Esophagus mucosa (tissue), 1 donor: ENCODE data around the gene ELL3. TPM values are rescaled to one million over a fixed set of nuclear protein-coding genes. Genes with fewer than 3 reads are reported as not detected.
"Not testable (repeated sequence)": the region's sequence is repeated elsewhere in the genome, so short reads cannot be mapped to it uniquely, and the experiment has no call there.

Source experiments
- ATAC-seq: fragments of 200-7000 bp; cut with Tn5 transposase; one replicate; pipeline ENCODE4 v1.9.1; 2020
- total RNA-seq: library from RNA; stranded (reverse); gene quantifications from one replicate; pipeline ENCODE4 v1.2.4, GENCODE V29; 2023
- donor health status: DM: yes; HTN: yes; CAD: no.

Gene ELL3
- total RNA-seq, 1 donor from 2014 or later, result 12.7 TPM

- peak; percentile 97 for ATAC-seq
These were observed 15.4 kb upstream of the ELL3 start, which contains the start of gene SERF2 for GRCh38 chr15:43791993-43792760. SERF2 (plus strand) TSS chr15:43792320; CDS start chr15:43792377, 57 bp downstream.

GRCh38 chr15:43789409-43789808, 12.6 kb upstream of the ELL3 start:
- ATAC-seq, result no peak

- no peak for ATAC-seq
These were observed 2.2 kb upstream of the ELL3 start for GRCh38 chr15:43779016-43779415.

GRCh38 chr15:43777267-43777914, 625 bp upstream of the ELL3 start:
- peak; percentile 73 for ATAC-seq

- ATAC-seq, result peak; percentile 28
These were observed 557 bp downstream of the ELL3 start for GRCh38 chr15:43776101-43776717.

- peak; percentile 57 for ATAC-seq
These were observed 1.3 kb downstream of the ELL3 start for GRCh38 chr15:43775411-43775965.

DNA sequence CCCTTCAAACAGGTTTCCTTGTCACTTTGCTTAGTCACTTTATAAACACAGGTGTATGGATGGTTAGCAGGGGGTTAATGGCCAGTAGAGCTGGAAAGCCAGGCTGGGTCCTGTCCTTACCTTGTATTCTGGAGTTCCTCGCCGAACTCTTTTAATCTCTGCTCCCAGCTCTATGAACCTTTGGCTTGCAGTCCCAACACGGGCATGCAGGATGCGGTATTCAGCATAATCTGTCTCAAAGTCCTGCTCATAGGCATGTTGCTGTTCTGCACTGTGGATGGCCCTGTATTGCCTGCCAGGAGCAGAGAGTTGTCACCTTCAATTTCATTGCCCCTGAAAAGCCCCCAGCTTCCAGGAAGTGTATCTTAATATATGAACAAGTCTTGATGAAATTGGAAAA, 2.7 kb downstream of the ELL3 start:
- no peak for ATAC-seq

DNA sequence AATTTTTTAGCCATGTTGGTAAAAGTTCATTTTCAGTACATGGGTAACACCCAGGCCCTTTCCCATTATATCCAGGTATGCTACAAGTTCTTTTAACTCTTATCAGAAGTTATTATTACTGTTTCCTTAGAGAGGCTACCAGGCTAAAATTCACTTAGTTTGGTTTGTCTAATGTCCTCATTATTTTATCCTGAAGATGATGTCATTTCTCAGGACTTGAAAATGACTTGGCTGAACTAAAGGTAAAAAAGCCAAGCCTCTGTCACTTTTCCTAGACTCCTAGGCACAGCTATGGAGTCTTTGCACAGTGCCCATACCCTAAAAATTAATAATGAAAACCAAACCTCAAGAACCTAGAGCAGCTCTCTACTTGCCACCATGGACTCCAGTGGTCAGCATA, 4.1 kb downstream of the ELL3 start:
- no peak for ATAC-seq

DNA sequence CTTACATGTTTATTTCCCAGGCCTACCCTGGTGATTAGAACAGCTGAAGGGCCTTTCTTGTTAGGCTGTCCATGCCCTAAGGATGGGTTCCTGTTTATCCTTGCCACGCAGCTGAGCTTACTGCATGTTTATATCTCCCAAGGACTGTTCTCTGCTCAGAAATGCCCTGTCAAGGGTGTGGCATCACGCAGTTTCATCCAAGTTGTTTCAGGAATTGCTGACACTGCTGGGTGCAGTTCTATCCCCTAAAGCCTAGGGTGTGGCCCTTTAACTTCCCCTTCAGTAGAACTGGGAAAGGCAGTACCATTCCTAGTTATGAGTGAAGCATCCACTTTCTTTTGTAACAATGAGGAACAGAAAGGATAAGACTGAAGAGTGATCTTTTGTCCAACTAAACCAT, 5.0 kb downstream of the ELL3 start:
- peak; percentile 75 for ATAC-seq

DNA sequence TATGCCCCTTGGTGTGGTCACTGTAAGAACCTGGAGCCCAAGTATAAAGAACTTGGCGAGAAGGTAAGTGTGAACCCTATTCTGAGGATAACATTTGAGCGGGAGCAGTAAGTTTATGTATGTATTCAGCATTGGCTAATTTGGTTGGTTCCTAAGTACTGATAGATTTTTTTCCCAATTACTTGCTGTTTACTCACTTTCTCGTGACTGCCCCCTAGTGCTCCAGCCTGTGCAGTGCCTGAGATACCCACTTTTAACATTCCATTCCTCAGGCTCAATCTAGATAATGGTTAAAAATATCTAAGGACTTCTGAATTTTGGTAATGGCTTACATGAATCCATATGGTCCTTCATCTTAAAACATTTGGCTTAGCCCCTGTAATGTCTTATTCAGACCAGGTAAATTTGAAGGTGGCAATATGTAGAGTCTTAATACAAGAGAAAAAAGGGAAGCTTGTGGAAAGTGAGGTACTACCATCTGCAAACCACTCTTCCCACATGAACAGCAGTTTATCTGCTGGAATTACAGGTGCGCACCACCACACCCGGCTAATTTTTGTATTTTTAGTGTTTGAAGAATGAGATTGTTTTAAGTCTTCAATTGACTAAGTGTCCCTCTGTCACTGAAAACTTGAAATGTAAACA, 7.1 kb downstream of the ELL3 start:
- ATAC-seq, result peak; percentile 19

DNA sequence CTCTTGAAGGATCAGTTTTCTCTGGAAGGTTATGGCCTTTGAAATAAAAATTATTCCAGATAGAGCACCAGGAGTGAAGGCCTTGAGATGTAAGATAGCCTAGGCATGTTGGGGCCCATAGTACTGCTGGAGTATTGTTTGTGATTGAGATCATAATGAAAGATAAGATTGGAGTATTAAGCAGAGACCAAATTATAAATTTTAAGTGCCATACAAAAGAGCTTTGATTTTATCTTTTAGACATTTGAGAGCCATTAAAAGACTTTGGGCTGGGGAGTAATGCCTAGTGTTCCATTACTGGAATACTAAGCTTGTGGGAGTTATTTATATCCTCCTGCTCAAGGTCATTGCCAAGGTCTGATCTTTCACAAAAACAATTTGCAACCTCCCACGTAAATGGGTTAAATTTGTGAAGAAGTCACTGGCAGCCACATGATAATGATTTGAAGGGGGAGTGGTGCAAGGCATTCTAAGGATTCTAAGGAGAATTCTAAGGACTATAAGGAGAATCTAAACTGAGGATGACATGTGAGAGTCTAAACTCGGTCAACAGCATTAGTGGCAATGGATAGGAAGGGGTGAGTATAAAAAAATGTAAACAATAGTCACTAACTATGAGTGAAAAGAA, 12.8 kb downstream of the ELL3 start:
- no peak for ATAC-seq

DNA sequence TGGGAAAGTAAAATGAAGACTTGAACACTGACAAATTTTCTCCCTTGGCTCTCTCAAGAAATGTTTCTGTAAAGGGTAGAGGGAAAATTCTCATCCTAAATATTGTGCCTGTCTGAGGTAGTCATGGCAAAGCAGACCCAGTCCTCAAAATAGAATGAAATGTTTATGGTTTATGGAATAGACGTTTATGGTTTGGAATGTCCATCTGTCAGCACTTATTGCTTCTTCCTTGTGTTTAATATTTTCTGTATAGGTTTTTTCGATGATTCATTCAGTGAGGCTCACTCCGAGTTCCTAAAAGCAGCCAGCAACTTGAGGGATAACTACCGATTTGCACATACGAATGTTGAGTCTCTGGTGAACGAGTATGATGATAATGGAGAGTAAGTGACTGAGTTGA, 13.9 kb downstream of the ELL3 start:
- no peak for ATAC-seq

DNA sequence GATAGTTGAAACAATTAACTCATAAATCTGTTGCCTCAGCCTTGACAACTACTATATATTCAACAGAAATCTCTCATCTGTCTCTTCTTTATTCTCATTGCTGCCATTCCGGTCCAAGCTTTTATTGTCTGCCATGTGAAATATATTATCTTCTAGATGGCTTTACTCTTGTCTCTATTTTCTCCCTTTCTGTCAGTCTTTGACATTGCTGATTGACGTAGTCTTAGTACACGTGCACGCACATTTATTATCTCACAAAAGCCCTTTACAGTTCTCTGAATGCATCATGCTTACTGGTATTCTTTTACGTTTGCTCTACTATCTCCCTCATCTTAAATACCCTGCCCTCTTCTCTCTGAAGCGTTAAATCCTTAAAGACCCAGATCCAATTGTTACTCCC, 24.9 kb downstream of the ELL3 start:
- no peak for ATAC-seq

- no peak for ATAC-seq
These were observed 26.9 kb downstream of the ELL3 start for GRCh38 chr15:43749690-43750345.

DNA sequence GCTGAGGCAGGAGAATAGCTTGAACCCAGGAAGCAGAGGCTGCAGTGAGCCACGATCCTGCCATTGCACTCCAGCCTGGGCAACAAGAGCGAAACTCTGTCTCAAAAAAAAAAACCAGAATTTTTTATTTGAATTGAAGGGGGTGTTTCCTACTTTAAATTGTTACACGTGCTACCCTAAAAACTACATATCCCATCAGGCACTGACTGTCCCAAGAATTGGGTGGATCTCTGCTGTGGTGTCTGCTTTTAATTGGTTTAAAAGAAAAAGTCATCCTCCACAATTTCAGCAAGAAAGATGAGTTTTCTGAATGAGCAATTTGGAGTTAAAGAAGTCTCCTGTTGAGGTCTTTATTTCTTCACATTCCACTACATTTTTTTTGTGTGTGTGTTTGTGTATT, 28.4 kb downstream of the ELL3 start:
- no peak for ATAC-seq

DNA sequence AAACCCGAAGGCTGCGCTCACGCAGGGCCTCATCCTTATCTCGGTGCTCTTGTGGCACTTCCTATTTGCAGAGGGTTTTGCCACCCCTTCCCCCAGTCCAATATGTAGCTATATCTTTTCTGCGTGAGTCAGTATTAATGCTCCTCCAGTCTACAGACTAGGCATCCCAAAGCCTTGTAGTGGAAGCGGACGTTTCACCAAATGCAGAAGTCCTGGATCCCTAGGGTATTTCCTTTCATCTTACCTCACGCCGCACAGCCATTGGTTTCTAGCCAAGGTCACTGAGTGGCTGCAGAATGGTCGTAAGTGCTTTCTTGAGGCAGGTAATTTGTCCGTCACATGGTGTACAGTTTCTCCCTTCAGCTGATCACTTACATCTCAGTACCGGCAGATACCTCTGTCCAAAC, 29.9 kb downstream of the ELL3 start:
- peak; percentile 42 for ATAC-seq

GRCh38 chr15:43746245-43746902, 30.4 kb downstream of the ELL3 start, which contains the start of gene PDIA3:
PDIA3 (plus strand) TSS chr15:43746438; CDS start chr15:43746540, 102 bp downstream.
- peak; percentile 95 for ATAC-seq

DNA sequence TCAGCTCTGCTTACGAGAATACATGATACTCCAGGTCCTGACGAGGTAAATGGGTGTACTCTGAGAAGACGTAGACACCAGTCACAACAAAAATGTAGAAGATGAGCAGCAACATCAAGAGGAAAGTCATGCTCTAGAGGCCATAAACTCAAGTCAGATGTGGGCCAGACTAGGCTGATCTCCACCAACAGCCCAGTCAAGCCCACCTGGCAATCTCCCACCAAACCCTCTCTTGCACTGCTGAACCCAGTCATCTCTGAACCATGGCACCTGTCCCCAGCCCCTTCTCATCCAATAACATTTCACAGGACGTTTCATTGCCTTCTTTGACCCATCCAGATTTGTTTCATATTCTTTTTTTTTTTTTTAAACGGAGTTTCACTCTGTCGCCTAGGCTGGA, 41.4 kb downstream of the ELL3 start:
- no peak for ATAC-seq

- ATAC-seq, result not testable (repeated sequence)
These were observed 48.6 kb downstream of the ELL3 start for GRCh38 chr15:43728053-43728725.

DNA sequence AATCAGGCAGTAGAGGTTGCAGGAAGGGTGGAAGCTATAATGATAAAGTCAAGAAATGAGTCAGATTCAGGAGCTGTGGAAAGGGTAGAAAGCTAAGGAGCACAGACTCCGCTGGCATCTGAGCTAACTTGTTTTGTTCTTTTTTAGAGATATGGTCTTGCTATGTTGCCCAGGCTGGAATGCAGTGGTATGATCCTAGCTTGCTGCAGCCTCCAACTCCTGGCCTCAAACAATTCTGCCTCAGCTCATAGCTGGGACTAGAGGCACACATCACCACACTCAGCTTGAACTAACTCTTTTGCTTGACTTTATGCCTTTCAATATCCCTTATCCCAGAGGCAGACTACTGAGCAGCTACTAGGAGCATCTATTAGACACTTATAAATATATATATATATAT, 50.5 kb downstream of the ELL3 start:
- ATAC-seq, result not testable (repeated sequence)

DNA sequence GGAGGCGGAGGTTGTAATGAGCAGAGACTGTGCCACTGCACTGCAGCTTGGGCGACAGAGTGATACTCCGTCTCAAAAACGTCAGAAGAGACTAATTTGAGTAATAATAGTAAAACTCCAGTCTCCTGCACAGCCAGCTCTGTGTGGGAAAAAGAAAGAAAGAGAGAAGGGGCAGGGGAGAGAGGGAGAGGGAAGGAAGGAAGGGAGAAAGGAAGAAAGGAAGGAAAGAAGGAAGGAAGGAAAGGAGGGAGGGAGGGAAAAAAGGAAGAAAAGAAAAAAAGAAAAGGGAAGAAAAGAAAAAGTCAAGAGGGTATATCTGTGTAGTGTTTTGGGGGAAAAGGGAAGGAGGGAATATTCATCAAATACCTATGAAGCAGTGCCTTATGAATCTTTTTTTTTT, 53.6 kb downstream of the ELL3 start:
- no peak for ATAC-seq
